ENCODE measurements around the gene GPS1. TPM values are rescaled to one million over a fixed set of nuclear protein-coding genes. Genes with fewer than 3 reads are reported as not detected.

Gene GPS1
- total RNA-seq: 67.4 TPM
- long read RNA-seq, transcript GPS1-201 (13 exons, 1,842 nt): minor isoform, 24 of 218 reads
- long read RNA-seq, transcript GPS1-202 (14 exons, 1,949 nt): minor isoform, 6 of 218 reads
- long read RNA-seq, transcript GPS1-208 (13 exons, 1,874 nt): major isoform, 117 of 218 reads
- long read RNA-seq, transcript GPS1-226 (13 exons, 1,839 nt): minor isoform, 18 of 218 reads
- long read RNA-seq, partial matches to known transcripts: 20 of 218 reads
- long read RNA-seq, other reads (novel, unspliced or antisense): 26 of 218 reads

DNA sequence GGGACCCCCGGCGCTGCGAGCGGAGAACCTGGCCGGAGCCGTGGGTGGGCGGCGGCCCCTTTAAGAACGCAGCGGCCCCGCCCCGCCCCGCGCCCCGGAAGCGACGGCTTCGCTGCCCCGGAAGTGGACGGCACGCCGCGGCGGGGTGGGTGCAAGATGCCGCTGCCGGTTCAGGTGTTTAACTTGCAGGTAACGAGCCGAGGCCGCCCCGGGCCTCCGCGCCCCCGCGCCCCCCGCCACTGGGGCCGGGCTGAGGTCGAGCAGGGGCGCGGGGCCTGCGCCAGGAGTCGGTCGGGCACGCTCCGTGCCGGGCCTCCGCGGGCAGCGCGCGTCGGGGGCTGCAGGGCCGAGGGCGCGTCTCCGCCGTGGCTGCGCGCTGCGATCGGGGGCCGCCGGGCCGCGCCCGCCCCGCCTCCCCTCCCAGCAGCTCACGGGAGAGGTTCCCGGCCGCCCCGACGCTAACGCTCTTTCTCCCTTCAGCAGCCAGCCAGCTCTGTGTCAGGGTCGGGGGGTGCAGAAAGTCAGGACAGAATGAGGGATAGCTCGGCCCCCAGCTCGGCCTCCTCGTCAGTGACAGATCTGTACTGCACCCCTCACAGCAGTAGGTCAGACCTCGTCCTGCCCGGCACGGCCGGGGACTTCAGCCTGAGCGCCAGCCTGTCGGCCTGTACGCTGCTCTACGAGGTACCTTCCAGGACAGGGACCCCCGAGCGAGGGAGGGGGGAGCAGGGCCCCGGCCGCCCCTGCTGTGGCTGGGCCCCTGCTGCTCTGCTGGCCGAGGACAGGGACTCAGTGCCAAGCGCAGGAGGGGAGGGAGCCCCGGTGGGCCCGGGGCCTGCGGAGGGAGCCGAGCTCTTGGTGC lies at the start of gene GPS1, which contains the start of gene RFNG:
TSS of gene GPS1 (plus strand) at position 123 of the 862 bp plus-strand sequence. CDS start at position 157, 34 bp downstream.
TSS of gene RFNG (minus strand) at position 36 of the 862 bp plus-strand sequence. CDS start 45 bp downstream, outside the sequence.
- intact Hi-C loops (cut with DNase I): no loop called here
- DNase-seq (ENCODE audit: low spot score): peak; percentile 90

DNA sequence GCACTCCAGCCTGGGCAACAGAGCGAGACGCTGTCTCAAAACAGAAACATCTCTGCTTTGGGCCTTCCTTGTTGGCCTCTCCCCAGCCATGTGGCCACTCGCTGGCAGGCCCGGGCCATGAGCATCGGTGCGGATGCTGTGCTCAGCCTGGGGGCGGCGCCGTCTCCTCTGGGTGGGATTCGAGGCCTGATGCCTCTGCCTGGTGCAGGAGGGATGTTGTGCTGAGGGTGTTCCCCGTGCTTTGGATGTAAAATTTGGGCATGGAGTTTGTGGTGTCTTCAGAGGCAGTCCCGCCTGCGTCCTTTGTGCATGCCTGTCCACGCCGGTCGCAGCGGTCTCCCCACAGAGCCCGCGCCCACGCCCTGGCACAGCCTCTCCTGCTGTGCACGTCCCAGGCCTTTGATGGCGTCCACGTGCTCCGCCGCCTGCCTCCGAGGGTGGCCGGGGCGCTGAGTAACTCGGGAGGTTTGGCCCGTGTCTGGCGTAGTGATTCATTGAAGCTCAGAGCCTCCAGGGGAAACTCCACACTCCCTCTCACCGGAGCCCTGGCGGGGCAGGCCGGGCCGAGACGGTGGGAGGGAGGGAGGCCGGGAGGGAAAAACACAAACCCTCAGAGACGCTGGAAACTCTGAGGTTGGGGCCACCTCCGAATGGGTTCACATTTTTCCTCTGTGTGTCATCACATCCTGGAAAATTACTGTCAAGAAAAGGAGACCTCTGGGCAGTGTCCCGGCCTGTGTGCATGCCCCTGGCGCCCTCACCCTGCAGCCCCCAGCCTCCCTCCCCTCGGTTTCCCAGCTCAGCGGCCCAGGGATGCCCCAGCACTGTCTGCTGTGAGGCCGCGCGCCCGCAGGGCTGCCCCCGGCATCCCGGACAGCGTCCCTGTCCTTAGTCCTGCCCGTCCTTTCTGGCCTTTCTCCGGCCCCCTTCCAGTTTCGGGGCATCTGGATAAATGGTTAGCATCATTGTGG lies 48.0 kb upstream of the GPS1 start:
- DNase-seq (ENCODE audit: low spot score): no peak
- intact Hi-C loops (cut with DNase I): no loop called here

DNA sequence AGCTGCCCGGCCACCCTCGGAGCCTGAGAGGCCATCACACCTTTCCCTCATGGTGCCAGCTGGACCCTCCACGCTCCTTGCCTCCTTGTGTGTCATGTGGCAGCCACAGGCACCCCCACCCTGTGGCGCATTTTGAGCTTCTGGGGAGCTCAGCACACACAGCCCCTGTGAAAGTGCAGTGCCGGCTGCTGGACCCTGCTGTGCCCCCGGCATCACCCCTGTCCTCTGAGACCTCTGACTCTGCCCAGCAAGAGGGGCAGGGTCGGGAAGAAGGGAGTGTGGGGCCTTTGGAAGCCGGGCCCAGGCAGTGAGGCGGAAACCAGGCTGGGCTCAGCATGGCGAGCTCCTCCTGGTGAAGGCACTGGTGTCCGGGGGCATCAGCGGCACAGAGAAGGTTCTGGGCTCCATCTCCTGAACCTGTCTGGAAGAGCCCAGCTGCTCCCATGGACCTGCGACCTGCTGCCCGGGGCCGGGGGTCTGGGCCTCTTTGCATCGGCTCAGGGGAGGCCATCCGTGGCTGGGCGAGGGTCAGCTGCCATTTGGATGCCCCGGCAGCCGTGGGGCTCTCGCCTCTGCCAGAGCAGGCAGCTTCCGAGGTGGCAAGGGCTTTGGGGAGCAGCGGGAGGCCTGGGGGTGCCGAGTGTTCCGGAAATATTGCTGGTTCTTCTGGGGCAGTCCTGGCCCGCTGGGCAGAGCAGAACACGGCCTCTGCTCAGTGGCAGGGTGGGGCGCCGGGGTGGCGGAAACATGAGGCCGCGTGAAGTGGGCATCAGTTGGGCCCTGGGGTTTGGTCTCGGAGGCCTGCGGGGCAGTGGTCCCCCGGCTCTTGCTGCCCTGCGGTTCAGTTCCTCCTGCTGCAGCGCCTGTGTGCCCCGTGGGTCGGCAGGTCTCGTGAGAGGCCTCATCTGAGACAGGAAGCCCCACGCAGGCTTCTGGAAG lies 46.9 kb upstream of the GPS1 start:
- intact Hi-C loops (cut with DNase I): no loop called here
- DNase-seq (ENCODE audit: low spot score): no peak

DNA sequence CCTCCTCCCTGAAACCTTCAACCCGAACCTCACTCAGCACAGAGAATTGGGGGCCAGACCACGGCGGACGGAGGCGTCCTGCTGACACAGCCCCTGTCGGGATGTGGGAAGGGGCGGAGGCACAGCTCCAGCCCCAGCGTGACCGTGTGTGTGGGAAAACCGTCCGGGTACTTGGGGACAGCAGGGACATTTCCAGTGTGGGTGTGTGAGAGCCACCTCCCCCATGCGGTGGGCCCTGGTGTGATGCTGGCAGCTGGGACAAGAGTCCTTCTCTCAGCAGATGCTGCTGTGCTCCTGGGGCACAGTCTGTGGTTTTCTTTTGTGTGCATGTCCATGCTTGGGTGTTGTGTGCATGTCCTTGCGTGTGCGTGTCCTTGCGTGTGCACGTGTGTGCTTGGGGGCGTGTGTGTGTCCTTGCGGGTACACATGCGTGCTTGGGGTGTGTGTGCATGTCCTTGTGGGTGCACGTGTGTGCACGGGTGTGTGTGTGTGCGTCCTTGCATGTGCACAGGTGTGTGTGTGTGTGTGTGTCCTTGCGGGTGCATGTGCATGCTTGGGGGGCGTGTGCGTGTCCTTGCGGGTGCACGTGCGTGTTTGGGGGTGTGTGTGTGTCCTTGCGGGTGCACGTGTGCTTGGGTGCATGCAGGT lies 45.9 kb upstream of the GPS1 start:
- intact Hi-C loops (cut with DNase I): no loop called here
- DNase-seq (ENCODE audit: low spot score): no peak

DNA sequence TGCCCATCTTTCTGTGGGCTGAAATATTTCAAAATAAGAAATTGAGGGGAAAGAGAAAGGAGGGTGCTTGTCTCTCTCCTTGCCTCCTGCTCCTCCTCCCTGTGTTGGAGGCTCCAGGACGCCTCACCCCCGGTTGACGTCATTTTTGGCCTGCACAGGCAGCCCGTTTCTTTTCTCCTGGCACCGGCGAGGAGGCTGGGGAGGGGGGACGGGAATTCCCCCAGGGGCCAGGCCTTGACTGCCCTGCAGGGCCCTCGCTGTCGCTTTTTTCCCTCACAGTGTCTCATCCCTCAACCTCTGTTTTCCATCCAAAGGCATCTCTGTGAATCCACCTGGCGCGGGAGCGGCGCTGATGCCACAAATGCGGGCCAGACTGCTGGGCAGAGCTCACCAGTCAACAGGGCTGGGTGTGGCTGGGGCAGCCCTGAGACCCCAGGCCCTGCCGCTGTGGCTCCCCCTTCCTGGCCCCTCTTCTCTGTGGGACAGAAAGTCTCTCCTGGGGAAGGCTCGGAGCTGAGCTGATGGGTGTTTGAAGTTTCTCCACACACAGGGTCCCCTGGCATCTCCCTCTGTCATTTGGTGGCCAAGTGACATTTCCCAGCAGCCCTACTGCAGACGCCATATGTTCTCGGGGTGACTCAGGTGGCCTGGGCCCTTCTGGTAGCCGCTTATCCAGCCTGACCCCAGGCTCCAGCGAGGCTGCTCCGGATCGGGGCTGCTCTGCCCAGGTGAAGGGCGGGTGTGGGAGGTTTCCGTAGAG lies 45.0 kb upstream of the GPS1 start:
- intact Hi-C loops (cut with DNase I): no loop called here
- no peak for DNase-seq (ENCODE audit: low spot score)

DNA sequence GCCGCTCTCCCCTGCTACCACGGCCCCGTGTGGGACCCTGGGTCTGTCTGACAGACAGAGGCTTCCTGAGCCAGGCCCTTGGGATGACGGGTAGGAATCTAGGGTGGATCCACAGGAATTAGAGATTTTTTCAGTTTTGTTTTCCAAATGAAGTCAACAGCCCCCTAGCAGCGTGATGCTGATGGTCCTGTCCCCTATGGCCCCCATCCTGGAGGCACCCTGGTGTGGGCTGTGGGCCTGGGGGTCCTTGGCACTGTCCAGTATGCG lies 44.5 kb upstream of the GPS1 start:
- intact Hi-C loops (cut with DNase I): no loop called here
- DNase-seq (ENCODE audit: low spot score): no peak

DNA sequence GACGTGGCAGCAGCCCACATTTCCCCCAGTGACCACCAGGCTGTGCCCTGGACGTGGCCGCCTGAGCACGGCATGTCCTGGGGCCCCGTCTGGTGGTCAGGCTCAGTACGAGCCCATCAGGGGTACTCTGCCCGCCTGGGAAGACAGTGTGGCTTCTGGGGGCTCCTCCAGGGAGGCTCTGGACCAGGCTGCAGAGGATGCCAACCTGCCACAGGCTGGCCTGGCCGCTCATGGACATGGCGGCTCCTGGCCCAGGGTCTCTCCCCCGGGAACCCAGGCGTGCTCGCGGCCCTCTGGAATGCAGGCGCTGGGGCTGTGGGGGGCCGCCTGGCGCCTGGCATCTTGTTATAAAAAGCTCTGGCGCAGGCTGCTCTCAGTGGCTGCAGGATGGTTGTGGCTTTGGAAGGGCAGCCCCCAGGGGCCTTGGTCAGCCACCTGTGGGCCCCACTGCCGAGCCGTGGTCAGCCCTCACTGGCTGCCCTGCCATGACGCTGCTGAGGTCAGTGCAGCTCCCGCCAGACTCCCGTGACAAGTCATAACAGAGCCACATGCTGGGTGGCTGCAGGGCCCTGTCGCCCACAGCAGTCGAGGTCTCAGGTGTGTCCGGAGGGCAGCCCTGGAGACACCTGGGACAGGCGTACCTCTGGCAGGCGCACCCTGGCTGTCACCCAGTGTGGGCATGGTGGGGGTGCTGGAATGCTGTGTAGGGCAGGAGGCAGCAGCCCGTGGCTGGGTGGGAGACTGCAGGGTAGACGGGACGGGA lies 44.0 kb upstream of the GPS1 start:
- DNase-seq (ENCODE audit: low spot score): no peak
- intact Hi-C loops (cut with DNase I): no loop called here

DNA sequence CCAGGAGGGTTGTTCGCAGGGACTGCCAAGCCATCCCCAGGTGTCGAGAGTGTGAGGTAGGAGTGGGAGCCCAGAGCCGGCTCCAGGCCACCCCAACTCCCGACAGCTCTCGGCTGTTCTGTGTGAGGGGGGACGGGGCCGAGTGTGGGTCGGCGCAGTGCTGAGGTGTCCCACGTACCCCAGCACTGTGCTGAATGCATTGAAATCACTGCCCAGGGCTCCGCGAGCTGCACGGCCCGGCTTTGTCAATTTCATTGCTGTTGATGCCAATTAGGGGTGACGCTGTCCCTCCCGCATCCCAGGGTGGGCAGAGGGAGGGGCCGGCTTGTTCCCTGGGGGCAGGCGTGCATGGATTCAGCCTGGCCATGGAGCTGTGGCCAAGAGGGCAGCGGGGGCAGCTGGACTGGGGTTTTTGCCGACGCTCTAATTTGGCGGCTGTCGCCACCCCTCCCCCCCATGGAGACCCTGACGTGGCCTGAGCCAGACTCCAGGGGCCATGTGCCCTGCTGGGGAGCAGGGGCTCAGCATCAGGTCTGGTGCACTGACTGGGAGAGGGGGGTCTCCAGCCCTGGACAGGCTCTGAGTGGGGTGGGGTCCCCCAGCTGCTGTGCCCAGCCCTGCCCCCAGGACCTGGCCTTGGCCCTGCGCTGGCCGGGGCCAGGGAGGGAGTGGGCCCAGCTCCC lies 43.3 kb upstream of the GPS1 start:
- DNase-seq (ENCODE audit: low spot score): no peak
- intact Hi-C loops (cut with DNase I): no loop called here

DNA sequence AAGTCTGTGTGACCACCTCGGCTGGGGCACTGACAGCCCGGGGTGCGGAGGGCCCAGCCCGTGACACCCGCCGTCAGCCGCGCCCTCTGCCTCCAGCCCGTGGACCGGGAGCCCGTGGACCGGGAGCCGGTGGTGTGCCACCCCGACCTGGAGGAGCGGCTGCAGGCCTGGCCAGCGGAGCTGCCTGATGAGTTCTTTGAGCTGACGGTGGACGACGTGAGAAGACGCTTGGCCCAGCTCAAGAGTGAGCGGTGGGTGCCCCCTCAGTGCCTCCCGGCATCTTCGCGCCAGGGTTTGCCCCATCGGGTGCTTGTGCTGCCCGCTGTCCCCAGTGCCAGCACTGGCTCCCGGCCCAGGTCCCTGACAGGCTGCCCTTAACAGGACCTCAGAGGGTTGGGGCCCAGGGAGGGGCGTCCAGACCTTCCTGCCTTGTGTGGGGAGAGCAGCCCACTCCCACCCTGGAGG lies 42.7 kb upstream of the GPS1 start:
- intact Hi-C loops (cut with DNase I): no loop called here

DNA sequence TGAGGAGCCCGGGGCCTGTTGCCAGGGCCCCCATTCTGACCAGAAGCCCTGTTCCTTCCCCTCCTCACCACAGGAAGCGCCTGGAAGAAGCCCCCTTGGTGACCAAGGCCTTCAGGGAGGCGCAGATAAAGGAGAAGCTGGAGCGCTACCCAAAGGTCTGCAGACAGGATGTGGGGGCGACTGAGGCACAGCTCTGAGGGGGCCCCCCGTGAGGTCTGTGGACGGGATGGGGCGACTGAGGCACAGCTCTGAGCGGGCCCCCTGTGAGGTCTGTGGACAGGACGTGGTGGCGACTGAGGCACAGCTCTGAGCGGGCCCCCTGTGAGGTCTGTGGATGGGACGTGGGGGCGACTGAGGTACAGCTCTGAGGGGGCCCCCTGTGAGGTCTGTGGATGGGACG lies 42.3 kb upstream of the GPS1 start:
- intact Hi-C loops (cut with DNase I): no loop called here
- DNase-seq (ENCODE audit: low spot score): no peak

More for the DNA sequence above, 42.7 kb upstream of the GPS1 start:
- DNase-seq (ENCODE audit: low spot score): no peak

DNA sequence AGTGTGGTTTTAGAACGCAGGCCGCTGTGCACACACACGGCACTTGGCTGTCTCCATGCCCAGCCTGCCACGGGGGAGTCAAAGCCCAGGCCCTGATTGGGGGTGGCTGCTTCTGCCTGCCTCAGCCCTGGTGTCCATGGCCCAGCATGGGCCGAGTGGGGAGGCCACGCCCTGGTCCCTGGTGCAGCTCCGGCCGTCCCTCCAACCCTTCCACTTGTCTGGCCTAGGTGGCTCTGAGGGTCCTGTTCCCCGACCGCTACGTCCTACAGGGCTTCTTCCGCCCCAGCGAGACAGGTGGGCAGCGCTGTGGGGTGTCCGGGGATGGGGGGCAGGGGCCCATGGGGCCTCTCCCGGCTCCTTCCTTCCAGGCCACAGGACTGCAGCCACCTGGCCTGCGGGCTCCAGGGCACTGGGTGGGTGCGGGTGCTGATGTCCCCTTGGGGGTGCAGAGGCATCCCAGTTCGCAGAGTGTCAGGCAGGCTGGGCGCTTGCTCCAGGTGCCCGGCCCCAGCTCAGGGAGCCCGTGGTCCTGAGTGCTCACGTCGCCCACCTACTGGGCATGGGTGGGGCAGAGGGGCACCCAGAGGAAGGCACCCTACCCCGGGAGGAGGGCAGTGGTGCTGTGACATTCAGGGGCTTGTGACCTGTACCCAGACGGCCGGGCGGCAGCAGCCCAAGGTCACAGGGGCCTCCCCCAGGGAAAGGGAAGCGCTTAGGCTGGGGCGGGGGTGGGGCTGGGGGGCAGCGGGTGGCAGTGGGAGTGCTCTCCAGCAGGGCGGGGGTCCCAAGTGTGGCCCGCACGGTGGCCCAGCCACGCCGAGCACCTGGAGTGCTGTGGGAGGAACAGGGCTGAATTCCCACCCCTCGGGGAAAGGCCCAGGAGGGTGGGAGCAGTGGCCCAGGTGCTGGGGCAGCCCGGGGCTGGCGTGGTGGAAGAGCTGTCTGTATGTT lies 40.8 kb upstream of the GPS1 start:
- DNase-seq (ENCODE audit: low spot score): no peak
- intact Hi-C loops (cut with DNase I): no loop called here

DNA sequence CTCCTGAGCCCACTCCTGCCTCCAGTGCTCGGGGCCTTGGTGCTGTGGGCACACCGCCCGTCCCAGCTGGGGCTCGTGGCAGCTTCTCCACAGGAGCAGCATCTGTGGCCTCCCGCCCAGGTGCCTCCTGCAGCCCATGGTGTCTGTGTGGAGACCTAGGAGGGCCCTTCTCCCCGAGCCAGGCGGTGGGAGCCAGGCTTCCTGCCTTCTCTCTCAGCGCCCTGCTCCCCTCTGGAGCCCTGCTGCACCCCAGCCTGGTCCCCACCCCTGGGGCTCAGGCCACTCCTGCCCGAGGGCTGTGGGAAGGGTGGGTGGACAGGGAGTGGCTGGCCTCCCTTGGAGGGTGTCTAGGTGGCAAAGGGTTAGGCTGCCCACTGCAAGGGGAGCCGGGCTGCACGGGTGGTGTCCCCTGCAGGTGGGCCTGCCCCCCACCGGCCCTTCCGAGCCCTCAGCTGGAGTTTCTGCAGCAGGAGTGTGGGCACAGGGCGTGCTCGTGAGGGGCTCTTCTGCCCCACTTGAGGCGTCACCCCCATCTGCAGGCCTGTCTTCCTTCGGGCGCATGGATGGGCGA lies 40.0 kb upstream of the GPS1 start:
- DNase-seq (ENCODE audit: low spot score): no peak
- intact Hi-C loops (cut with DNase I): no loop called here

DNA sequence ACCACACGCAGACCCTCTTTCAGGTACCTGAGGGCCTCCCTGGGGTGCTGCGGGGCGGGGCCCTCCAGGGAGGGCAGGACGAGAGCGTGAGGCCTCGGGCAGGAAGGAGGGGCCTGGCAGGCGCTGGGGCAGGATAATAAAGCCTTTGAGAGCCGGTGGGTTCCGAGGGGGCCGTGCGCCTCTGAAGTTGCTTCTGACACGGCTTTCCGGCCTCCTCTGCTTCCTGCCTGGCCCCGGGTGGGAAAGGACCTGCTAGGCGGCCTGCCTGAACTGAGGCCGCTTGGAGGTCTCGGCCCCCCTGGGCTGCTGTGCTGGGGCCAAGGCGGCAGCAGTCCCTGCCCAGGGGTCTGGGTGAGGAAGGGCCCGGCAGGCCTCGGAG lies 39.4 kb upstream of the GPS1 start:
- intact Hi-C loops (cut with DNase I): no loop called here
- DNase-seq (ENCODE audit: low spot score): no peak

DNA sequence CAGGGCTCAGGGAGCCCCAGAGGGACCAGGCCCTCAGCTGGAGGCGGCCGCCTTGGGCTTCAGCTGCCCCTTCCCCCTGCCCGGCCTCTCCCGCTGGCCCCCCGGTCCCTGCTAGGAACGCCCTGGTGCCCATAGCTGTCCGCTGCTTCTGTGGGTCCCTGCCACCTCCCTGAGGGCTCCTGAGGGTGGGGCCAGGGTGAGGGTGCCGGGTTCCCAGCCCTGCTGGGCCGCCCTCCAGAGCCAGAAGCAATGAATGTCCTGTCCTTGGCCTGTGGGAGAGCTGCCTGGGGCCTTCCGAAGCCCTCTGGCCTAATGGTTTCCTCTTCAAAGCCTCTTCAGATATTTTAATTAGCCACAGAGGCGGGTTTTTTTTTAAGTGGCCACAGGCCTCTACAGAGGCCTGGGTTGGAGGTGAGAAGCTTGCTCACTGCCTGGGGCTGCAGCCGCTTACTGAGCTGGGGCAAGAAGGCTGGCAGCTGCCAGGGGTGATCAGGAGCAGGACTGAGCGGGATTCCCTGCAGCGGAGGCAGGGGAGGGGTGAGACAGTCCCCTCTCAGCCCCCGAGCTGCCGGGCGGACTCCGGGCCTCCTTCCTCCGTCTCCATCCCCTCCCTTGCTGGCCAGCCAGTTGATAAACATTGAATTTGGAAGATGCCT lies 38.9 kb upstream of the GPS1 start:
- no peak for DNase-seq (ENCODE audit: low spot score)

DNA sequence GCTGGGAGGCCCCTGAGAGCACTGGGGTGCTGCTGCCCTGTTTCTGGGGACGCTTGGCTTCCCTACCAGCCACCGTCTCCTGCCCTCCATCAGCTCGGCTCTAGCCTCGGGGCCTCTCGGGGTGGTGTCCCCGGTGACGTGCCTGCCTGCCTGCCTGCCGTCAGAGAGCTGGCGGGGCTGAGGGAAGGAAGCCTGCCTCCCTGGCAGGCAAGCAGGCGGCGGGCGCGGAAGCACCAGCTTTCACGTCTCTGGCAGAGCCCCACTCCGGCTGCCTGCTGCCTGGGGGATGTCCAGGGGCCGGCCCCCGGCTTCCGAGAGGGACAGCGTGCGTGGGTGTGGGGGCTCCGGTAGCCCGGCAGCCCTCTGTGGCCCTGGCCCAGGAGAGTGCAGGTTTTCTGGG lies 38.4 kb upstream of the GPS1 start:
- DNase-seq (ENCODE audit: low spot score): peak; percentile 86
- intact Hi-C loops (cut with DNase I): no loop called here

More for the DNA sequence above, 38.9 kb upstream of the GPS1 start:
- intact Hi-C loops (cut with DNase I): no loop called here
